HG03571 (cell line): ENCODE results near the gene CD3D.
"Not testable (repeated sequence)": the region's sequence is repeated elsewhere in the genome, so short reads cannot be mapped to it uniquely, and the experiment has no call there.

ENCODE experiments used
- ATAC-seq: cut with Tn5 transposase; IDR thresholded peaks from one replicate; pipeline ENCODE4 v1.9.1; 2021; ENCODE audit not compliant: unreplicated experiment

CD3D gene

DNA sequence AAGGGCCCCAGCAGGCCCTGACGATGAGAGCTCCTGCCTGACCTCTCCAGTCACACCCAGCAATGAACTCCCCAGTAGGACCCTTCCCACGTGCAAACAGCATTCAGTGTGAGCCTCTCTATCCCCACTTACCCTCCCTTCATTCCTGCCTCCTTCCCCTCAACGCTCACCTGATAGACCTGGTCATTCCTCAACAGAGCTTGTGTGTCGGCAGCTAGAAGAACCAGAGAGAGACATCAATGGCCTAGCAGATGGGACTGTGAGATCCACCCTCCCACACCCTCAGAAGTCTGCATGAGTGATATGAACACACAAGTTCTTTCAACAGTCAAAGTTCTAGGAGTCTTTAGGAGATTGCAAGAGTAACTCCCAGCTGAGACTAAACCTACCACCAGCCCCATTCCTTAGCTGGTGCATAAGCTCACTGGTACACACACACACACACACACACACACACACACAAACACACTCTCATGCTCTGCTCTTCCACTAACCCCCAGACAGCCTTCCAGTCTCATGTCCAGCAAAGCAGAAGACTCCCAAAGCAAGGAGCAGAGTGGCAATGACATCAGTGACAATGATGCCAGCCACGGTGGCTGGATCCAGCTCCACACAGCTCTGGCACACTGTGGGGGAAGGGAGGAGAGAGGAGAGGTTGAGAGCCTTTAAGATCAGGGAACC, 3.1 kb downstream of the CD3D start:
- ATAC-seq: no peak

GRCh38 chr11:118338637-118339061, 3.9 kb downstream of the CD3D start:
- ATAC-seq: no peak

GRCh38 chr11:118334745-118335144, 7.8 kb downstream of the CD3D start:
- ATAC-seq: no peak

- ATAC-seq: no peak
Observed at GRCh38 chr11:118328745-118329144, 13.8 kb downstream of the CD3D start.

- no peak for ATAC-seq
Observed at GRCh38 chr11:118325283-118325682, 17.2 kb downstream of the CD3D start.

- ATAC-seq: no peak
Observed at GRCh38 chr11:118322721-118323120, 19.8 kb downstream of the CD3D start.

DNA sequence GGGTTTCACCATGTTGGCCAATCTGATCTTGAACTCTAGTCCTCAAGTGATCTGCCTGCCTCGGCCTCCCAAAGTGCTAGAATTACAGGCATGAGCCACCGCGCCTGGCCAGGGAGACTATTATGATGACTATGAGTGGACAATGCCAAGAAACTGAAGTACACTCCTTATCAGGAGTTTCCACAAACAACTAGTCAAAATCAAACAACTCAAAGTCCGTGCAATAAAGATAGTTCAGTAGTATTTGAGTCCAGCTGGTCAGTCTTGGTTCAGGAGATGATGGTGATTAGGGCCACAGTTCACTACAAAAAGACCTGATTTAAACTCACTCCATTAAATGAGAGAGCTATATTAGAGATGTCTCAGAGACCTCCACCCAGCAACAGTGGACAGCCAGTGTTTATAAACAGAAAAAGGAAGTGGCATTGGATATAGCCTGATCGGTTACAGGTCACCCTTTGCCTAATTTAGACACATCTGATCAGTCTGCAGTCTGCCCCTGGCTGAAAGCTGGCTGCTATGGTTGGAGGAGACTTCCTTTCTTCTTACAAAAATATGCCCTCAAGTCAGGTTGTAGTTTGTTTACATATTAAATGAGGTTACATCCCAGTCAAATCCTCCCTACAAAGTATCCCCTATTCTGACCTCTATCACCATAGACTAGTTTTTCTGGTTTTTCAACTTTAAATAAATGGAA, 21.0 kb downstream of the CD3D start:
- ATAC-seq: no peak

DNA sequence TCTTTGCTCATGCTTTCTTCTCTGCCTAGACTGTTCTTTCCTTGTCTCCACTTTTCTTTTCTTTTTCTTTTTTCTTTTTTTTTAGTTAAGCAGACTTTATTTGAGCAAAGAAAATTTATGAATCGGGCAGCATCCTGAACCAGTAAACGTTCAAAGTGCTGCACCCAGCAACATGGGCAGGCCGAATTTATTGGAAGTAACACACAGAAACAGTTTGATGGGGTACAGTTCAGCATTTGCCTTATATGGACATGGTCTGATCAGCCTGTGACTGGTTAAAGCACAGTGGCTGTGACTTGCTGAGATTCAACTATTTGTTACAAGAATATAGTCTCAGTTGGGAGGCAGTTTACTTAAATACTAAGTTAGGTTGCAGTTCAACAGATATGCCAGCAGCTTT, 22.0 kb downstream of the CD3D start:
- no peak for ATAC-seq

- ATAC-seq: no peak
Observed at GRCh38 chr11:118319337-118319707, 23.2 kb downstream of the CD3D start.

- ATAC-seq: no peak
Observed at GRCh38 chr11:118318581-118319336, 23.7 kb downstream of the CD3D start.

DNA sequence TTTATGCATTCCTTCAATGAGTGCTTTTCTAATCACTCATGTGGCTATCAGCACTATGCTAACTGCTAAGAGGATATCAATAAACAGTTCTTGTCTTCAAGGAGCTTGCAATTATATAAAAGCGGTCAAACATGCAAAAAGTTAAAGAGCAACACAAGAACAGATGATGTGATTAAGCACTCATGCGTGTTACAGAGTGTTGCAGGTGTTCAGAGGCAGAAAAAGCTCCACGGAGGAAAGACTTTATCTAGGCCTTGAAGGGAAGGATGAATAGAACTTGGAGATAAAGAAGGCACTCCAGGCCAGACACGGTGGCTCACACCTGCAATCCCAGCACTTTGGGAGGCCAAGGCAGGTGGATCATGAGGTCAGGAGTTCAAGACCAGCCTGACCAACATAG, 24.4 kb downstream of the CD3D start:
- no peak for ATAC-seq

DNA sequence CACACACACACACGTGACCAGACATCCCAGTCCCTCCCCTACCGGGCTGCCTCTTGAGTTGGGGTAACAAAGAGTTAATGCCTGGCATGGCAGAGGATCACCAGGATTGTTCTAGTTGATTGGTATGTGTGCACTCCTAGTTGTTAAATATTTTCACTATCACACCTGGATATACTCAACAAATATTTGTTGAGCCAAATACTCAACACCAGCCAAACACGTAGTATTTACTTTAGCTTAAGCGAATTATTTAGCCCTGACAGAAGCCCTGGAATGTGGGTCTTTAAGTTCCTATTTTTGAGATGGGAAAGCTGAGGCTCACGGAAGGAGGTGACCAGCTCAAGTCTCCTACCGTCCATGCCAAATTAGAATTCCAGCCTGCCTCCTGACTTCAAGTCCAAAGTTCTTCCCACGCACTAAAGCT, 27.5 kb downstream of the CD3D start:
- no peak for ATAC-seq

DNA sequence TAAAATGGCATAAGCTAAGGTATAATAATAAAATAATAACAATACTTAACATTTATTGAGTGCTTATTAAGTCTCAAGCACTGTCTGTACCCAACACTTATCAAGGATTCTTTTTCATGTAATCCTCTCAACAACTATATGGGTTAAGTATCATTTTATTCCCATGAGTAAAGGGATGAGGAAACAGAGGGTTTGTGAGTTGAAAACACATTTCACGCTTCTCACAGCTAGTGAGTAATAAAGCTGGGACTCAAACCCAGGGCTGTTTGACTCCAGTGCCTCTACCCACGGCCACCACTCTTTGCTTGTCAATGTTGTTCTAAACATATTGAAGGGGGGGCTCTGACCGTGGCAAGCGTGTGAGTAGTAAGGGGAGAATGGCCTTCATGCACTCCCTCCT, 29.3 kb downstream of the CD3D start:
- no peak for ATAC-seq

GRCh38 chr11:118312328-118312727, 30.2 kb downstream of the CD3D start:
- ATAC-seq: no peak

GRCh38 chr11:118311518-118311917, 31.0 kb downstream of the CD3D start:
- no peak for ATAC-seq

DNA sequence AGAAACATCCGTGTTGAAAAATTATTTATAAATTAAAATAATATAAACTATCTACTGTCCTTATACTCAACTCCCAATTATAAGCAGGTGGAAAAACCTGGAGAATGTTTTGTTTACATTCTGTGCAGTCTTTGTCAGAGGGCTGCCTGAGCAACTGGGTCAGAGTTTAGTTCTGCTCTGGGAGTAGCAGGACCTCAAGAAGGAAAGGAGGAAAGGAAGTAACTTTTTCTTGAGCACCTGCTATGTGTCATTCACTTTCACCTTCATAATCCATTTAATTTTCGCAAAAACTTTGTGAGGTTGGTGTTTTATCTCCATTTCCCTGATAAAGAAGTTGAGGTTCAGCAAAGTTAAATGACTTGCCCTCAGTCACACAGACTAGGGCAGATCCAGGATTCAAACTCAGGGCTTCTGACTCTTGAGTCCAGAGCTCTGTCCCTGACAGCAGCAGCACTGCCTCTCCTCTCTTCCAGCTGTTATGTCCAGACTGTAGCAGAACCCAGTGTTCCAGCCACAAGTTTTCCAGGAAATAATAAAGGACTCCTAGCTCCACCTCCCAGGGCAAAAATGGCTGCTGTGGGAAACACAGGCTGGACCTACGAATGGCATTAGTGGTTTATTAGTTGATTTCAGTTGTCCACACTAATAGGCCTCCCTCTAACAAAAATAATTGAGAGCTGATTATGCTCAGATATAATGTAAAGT, 31.6 kb downstream of the CD3D start:
- no peak for ATAC-seq

- ATAC-seq: no peak
Observed at GRCh38 chr11:118310271-118310670, 32.2 kb downstream of the CD3D start.

GRCh38 chr11:118308995-118309528, 33.4 kb downstream of the CD3D start:
- not testable (repeated sequence) for ATAC-seq

GRCh38 chr11:118306556-118306955, 35.9 kb downstream of the CD3D start:
- no peak for ATAC-seq

- ATAC-seq: no peak
Observed at GRCh38 chr11:118305726-118306125, 36.8 kb downstream of the CD3D start.

GRCh38 chr11:118304568-118305248, 37.8 kb downstream of the CD3D start, which contains the start of gene CD3E:
Gene CD3E (plus strand): TSS chr11:118304730. CDS start chr11:118304953, 223 bp downstream.
- no peak for ATAC-seq
